ENCODE measurements around the gene AFF3. TPM values are rescaled to one million over a fixed set of nuclear protein-coding genes. Genes with fewer than 3 reads are reported as not detected.

AFF3 gene
- total RNA-seq, 4 donors from 2014 or later, result 8.5 to 77.2 (median 27.1) TPM

- no peak for DNase-seq
- Histone ChIP-seq H3K4me1 (no peaks in the 10 kb centered on the region), H3K9me3 (no peaks in the 10 kb centered on the region), H3K4me3 (no peak overlapping the region), H3K27ac (no peak overlapping the region), H3K36me3 (no peaks in the 10 kb centered on the region), H3K27me3 (no peaks in the 10 kb centered on the region)
- TF ChIP-seq CTCF (IDR thresholded peaks at IDR 0.05) (no peak), POLR2A (IDR thresholded peaks at IDR 0.05) (no peak)
- intact Hi-C loops (cut with DNase I; ENCODE audit: low total_unique reads), result no loop called here
Observed at GRCh38 chr2:99868260-99868659, 274.1 kb downstream of the AFF3 start.

GRCh38 chr2:99867770-99868169, 274.6 kb downstream of the AFF3 start:
- intact Hi-C loops (cut with DNase I; ENCODE audit: low total_unique reads), result no loop called here
- no peak for TF ChIP-seq CTCF (IDR thresholded peaks at IDR 0.05)
- TF ChIP-seq POLR2A (IDR thresholded peaks at IDR 0.05), result no peak

GRCh38 chr2:99865818-99866676, 276.3 kb downstream of the AFF3 start:
- no peaks in the 10 kb centered on the region for H3K36me3 ChIP-seq
- H3K27me3 ChIP-seq, result no peaks in the 10 kb centered on the region
- TF ChIP-seq CTCF (IDR thresholded peaks at IDR 0.05) (no peak), POLR2A (IDR thresholded peaks at IDR 0.05) (no peak)
- no peak for DNase-seq
- no peaks in the 10 kb centered on the region for H3K4me1 ChIP-seq
- H3K9me3 ChIP-seq, result no peaks in the 10 kb centered on the region
- H3K4me3 ChIP-seq, result no peak overlapping the region
- H3K27ac ChIP-seq, result no peak overlapping the region
- intact Hi-C loops (cut with DNase I; ENCODE audit: low total_unique reads), result no loop called here

More at GRCh38 chr2:99867770-99868169, 274.6 kb downstream of the AFF3 start:
- Histone ChIP-seq H3K36me3 (no peaks in the 10 kb centered on the region), H3K4me3 (no peak overlapping the region), H3K27ac (no peak overlapping the region), H3K9me3 (no peaks in the 10 kb centered on the region), H3K27me3 (no peaks in the 10 kb centered on the region), H3K4me1 (no peaks in the 10 kb centered on the region)
- no peak for DNase-seq

- intact Hi-C loops (cut with DNase I; ENCODE audit: low total_unique reads), result no loop called here
- Histone ChIP-seq H3K4me1 (no peaks in the 10 kb centered on the region), H3K4me3 (no peak overlapping the region), H3K36me3 (no peaks in the 10 kb centered on the region), H3K9me3 (no peaks in the 10 kb centered on the region), H3K27me3 (no peaks in the 10 kb centered on the region), H3K27ac (no peak overlapping the region)
- DNase-seq, result peak in 1 of 2 donors; percentile 43
- TF ChIP-seq CTCF (IDR thresholded peaks at IDR 0.05), result no peak
- TF ChIP-seq POLR2A (IDR thresholded peaks at IDR 0.05), result no peak
Observed at GRCh38 chr2:99864561-99865553, 277.5 kb downstream of the AFF3 start.

Data from uterus (tissue), 4 donors.